GM12872 (cell line): ENCODE measurements around the gene IDH3G.

Source experiments
- TF ChIP-seq, protein P1 (sequence below): IDR thresholded peaks from 3 replicates; pipeline ENCODE4 v1.5.1; 2011; ENCODE audit warnings: low read depth, mild to moderate bottlenecking, low read length, moderate library complexity; ENCODE audit not compliant: insufficient read depth

IDH3G gene

DNA sequence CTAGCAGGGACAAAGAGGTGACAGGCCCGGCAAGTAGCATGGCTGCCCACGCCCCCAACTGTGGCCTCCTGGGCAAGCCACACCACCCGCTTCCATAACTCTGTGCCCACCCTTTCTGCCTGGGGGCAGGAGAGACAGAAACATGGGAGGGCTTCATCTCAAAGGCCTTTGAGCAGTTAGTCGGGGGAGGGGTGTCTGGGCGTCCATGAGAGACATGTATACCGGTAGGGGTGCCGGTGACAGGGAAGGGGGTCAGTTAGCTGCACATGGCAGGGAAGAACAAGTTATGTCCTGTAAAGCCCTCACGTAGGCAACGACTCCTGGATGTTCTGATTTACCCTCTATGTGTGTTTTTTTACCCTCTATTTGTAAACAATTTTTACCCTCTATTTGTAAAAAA, 26.9 kb upstream of the IDH3G start:
- TF ChIP-seq, protein P1, sequence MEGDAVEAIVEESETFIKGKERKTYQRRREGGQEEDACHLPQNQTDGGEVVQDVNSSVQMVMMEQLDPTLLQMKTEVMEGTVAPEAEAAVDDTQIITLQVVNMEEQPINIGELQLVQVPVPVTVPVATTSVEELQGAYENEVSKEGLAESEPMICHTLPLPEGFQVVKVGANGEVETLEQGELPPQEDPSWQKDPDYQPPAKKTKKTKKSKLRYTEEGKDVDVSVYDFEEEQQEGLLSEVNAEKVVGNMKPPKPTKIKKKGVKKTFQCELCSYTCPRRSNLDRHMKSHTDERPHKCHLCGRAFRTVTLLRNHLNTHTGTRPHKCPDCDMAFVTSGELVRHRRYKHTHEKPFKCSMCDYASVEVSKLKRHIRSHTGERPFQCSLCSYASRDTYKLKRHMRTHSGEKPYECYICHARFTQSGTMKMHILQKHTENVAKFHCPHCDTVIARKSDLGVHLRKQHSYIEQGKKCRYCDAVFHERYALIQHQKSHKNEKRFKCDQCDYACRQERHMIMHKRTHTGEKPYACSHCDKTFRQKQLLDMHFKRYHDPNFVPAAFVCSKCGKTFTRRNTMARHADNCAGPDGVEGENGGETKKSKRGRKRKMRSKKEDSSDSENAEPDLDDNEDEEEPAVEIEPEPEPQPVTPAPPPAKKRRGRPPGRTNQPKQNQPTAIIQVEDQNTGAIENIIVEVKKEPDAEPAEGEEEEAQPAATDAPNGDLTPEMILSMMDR, result no peak

DNA sequence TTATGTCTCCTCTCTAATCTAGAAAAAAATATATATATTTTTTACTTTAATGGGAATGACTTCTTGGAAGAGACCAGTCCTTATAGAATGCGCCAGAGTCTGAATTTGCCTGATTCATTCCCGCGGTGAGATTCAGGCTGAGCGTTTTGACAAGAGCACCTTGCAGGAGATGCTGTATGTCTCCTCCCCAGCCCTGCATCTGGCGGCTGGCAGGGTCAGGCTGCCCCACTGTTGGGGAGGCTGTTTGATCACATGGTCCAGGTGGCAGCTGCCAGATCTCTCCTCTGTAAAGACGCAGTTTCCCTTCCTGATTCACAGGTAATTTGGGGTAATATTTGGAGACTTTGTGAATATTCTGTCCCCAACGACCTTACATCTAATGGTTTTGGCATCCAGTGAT, 26.4 kb upstream of the IDH3G start:
- TF ChIP-seq, protein P1, result no peak

DNA sequence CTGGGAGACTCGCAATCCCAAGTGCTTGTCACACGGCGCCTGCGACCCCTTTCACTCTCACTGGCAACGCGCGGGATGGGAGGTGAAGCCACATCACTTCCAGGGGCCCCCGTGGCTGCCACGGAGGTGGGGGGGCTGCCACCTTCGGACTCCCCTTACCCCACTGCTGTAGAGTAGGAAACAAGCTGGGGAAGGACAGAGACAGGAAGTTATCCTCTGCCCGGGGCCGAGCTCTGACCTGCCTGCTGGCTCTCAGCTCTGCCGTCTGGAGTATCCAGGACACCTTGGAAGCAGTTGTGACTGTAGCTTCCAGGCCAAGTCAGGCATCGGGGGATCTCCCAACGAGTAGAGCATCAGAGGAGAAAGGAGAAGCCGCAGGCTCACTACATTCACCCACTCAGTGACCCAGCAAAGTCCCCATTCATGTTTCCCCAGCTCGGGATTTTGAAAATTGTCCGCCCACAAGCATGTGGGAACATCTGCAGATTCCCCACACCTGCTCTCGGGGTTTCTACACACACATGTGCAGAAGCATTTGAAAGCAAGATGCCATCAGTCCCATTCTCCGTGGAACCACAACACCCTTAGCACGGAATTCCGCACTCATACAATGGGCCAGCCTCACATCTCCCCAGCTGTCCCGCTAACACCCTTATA, 25.3 kb upstream of the IDH3G start:
- TF ChIP-seq, protein P1, result no peak

DNA sequence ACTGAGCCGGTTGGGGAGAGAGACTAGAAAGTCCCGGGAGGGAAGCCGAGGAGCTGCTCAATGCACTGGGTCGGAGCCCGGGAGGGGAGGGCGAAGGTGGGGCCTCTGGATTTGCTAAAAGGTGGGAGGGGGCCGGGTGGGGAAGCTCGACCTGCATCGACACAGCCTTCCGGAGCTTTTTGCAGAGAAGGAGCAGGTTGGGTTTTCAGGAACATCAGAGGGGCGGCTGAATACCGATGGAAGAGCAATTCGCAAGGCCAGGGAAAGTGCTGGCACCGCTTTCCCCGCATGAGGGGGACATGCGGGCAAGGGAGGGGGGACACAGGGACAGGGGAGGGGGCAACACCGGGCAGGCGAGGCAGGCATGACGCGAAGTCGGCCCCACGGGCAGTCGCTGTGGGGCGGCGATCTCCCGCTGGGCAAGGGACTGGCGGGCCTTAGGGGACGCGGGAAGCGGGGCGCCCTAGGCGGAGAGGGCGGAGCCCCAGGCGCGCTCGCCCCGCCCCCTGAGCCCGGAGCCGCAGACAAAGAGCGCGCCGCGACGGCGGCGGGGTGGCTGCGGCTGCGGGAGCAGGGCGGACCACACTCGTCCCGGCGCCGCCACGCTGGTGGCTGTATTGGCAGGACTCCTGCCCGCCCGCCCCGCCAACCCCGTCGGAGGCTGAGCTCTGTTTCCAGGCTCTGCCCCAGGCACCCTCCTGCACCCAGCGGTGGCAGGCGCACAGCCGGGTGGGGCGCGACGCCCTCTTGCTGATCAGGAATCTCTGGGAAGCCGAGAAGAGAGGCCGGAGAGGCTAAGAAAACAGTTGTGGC, 24.6 kb upstream of the IDH3G start:
- TF ChIP-seq, protein P1, result no peak

DNA sequence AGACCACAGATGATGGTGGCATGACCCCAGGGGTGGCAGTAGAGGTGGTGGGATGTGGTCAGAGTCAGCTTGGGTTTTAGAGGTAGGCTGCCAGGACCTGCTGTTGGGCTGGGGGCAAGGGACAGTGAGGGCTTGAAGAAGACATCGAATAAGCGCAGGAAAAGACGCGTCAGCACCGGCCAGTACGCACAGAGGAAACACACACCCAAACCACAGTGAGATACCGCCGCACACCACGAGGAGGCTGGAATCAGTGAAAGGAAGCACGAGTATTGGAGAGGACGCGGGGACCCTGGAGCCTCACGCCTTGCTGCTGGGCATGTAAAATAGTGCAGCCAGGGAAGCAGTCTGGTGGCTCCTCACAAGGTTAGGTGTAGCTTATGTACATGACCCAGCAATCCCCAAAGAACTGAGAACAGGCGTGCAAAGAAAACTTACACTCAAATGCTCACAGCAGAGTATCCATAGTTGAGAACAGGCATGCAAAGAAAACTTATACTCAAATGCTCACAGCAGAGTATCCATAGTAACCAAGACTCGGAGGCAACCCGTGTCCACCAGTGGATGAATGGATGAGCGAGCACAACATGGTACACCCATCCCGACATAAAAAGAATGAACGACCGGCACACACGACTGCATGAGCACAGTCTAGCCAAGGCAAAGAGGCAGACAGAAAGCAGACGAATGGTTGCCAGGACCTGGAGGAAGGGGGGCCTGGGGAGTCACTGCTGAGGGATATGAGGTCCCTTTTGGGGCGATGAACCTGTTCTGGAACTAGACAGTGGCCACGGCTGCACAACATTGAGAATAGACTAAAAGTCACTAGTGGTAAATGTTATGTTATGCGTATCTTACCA, 22.9 kb upstream of the IDH3G start:
- TF ChIP-seq, protein P1, result no peak

DNA sequence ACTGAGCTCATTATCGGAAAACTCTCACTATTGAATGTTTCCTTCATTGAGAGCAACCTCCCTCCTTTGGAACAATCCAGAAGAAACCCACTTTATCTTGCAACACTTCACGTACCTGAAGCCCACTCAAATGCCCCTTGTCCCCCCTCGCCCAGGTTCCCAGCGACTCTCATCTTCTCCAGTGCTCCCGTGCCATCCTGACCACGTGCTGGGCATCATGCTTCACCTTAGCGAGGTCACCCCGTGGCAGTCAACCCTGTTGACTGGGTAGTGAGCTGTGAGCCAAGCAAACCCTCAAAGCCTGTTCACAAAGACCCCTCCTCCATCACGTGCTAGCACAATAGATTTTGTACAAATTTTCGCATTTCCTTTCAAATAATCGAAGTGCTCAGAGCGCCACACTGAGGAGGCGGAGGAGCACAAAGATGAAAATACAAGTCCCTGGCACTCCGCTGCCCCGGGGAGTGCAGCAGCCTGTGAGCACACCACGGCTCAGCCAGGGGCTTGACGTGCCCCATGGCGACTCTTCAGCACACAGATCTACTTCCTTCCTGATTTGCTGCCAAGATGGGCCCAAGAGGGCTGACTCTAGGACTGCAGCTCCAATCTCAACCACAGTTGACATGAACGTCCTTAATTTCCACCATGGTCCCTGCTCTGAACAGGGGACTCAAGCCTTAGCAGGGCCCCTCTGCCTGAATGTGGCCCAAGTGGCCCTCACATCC, 20.6 kb upstream of the IDH3G start:
- TF ChIP-seq, protein P1, result no peak
